Measurements from ENCODE around the gene INMT. TPM values are rescaled to one million over a fixed set of nuclear protein-coding genes. Genes with fewer than 3 reads are reported as not detected.

INMT gene
- total RNA-seq (2014; rRNA removed; shearing (Covaris generic)) (0.13 TPM in 1 of 2 replicates, not detected in the other), polyA plus RNA-seq (2016; fragmentation: Nextera tagmentation; extraction: Ambion mirVana) (0.09 TPM in 2 replicates)

DNA sequence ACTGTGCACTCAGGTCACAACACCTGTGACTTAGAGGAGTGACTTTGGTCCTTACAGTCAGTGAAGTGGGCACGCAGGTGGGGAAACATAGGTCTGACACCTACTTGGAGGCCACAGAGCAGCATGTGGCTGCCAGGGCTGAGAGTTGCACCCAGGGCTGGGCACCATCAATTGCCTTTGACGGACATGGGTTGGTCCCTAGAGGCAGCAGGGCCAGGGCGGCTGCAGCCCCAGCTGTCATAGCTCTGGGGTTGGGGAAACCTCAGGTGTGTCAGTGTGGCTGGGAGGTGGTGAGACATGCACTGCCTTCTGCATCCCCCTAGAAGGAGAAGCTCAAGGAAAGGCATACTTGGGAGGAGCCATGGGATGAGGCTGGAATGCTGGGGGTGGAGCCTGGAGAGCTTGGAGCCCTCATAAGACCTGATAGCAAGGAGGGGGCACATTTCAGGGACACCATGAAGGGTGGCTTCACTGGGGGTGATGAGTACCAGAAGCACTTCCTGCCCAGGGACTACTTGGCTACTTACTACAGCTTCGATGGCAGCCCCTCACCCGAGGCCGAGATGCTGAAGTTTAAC lies at the start of gene INMT:
Gene INMT, plus strand, starts transcription at position 440 of the 578 bp plus-strand sequence. Its CDS starts 16 bp downstream, at position 456.
- H3K4me3 ChIP-seq: peak within 1 kb of the TSS; percentile 11; the same call in 1 of the 2 replicates
- WGBS, 2 experiments (ENCODE audit: low coverage in 1 of 2, low lambda C conversion rate in 2 of 2, missing lambda C conversion rate in 2 of 2): 36 to 46% methylated on average over 6 of the region's 6 CpGs
- no peaks in the 10 kb centered on the region for H4K20me1 ChIP-seq (ENCODE audit: insufficient read depth)
- peak within 1 kb of the TSS; percentile 50 for H3K9ac ChIP-seq
- DNase-seq: peak; percentile 19
- no peaks in the 10 kb centered on the region for H3K79me2 ChIP-seq (ENCODE audit: insufficient read depth)
- peak within 1 kb of the TSS; percentile 64 for H3K27ac ChIP-seq
- H3K4me2 ChIP-seq (ENCODE audit: unreplicated experiment): peak within 1 kb of the TSS; percentile 42
- H3K4me1 ChIP-seq (ENCODE audit: insufficient read depth): peaks cover 26% of the 10 kb centered on the region
- H3K27me3 ChIP-seq (replicated peaks; ENCODE audit: insufficient read depth): no peaks in the 10 kb centered on the region
- H2AFZ ChIP-seq: peak within 1 kb of the TSS; percentile 82
- in situ Hi-C loops (cut with MboI): no loop called here
- H3K9me2 ChIP-seq (ENCODE audit: insufficient read depth): no peaks in the 10 kb centered on the region
- TF ChIP-seq EZH2phosphoT487 (IDR thresholded peaks at IDR 0.05; ENCODE audit: insufficient read depth, low read depth) (no peak), EZH2 (IDR thresholded peaks at IDR 0.05; ENCODE audit: insufficient read depth, poor library complexity, severe bottlenecking) (no peak)
- no peaks in the 10 kb centered on the region for H3K9me3 ChIP-seq (ENCODE audit: low read depth)
- H3K36me3 ChIP-seq (ENCODE audit: low read depth): no peaks in the 10 kb centered on the region
- peaks cover 15% of the 10 kb centered on the region; the same call in 1 of the 2 replicates for H3F3A ChIP-seq (ENCODE audit: insufficient read depth)

DNA sequence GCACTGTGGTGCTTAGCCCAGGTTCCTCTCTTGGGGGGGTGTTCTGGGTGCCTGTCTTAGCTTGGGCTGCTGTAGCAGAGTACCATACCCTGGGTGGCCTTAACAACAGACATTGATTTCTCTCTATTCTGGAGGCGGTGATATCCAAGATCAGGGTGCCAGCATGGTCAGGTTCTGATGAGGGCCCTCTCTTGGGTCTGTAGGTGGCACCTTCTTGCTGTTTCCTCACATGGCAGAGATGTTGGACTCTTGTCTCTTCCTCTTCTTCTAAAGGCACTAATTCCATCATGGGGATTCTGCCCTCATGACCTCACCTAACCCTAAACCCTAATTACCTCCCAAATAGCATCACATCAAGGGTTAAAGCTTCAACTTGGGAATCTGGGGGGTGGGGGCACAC lies 49.7 kb upstream of the INMT start:
- no peak overlapping the region for H3K4me2 ChIP-seq (ENCODE audit: unreplicated experiment)
- WGBS, 2 experiments (ENCODE audit: low coverage in 1 of 2, low lambda C conversion rate in 2 of 2, missing lambda C conversion rate in 2 of 2): 73% methylated on average over 1 of the region's 1 CpG
- peaks cover 40% of the 10 kb centered on the region for H3K27me3 ChIP-seq (replicated peaks; ENCODE audit: insufficient read depth)
- DNase-seq: no peak
- H3K9me3 ChIP-seq (ENCODE audit: low read depth): no peaks in the 10 kb centered on the region
- TF ChIP-seq EZH2 (IDR thresholded peaks at IDR 0.05; ENCODE audit: insufficient read depth, poor library complexity, severe bottlenecking) (no peak), EZH2phosphoT487 (IDR thresholded peaks at IDR 0.05; ENCODE audit: insufficient read depth, low read depth) (no peak)
- H3K4me1 ChIP-seq (ENCODE audit: insufficient read depth): no peaks in the 10 kb centered on the region
- no peaks in the 10 kb centered on the region for H3F3A ChIP-seq (ENCODE audit: insufficient read depth)
- no peaks in the 10 kb centered on the region for H3K79me2 ChIP-seq (ENCODE audit: insufficient read depth)
- H4K20me1 ChIP-seq (ENCODE audit: insufficient read depth): no peaks in the 10 kb centered on the region
- H3K9me2 ChIP-seq (ENCODE audit: insufficient read depth): no peaks in the 10 kb centered on the region
- H2AFZ ChIP-seq: no peak overlapping the region
- in situ Hi-C loops (cut with MboI): no loop called here
- H3K27ac ChIP-seq: no peak overlapping the region
- no peak overlapping the region for H3K9ac ChIP-seq
- no peak overlapping the region for H3K4me3 ChIP-seq
- no peaks in the 10 kb centered on the region for H3K36me3 ChIP-seq (ENCODE audit: low read depth)

DNA sequence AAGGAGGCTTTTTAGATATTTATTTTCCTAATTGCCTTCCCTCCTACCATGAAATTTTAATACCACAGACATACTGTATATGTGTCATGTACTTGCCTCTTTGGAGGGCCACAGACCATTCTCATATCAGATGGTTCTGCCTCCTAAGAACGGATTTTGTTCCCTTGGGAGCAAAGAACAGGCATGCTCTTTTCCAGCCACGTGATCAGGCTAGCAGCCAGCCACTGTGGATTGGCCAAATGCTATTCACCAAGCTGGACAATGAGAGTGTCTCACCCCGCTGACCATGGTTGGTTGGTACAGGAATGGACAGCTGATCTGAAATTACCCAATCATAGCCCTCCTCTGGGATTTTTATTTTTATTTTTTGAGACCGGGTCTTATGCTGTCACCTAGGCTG lies 48.2 kb upstream of the INMT start:
- Histone ChIP-seq H3K9ac (no peak overlapping the region), H3K4me2 (ENCODE audit: unreplicated experiment) (no peak overlapping the region), H3K9me2 (ENCODE audit: insufficient read depth) (no peaks in the 10 kb centered on the region), H4K20me1 (ENCODE audit: insufficient read depth) (no peaks in the 10 kb centered on the region), H3K79me2 (ENCODE audit: insufficient read depth) (no peaks in the 10 kb centered on the region), H3K9me3 (ENCODE audit: low read depth) (no peaks in the 10 kb centered on the region), H2AFZ (no peak overlapping the region), H3K4me1 (ENCODE audit: insufficient read depth) (0 out of 2 replicates have a peak, but pooled peaks cover 3% of the 10 kb centered on the region), H3K4me3 (no peak overlapping the region), H3F3A (ENCODE audit: insufficient read depth) (no peaks in the 10 kb centered on the region), H3K36me3 (ENCODE audit: low read depth) (no peaks in the 10 kb centered on the region), H3K27ac (no peak overlapping the region), H3K27me3 (replicated peaks; ENCODE audit: insufficient read depth) (peaks cover 29% of the 10 kb centered on the region)
- in situ Hi-C loops (cut with MboI): no loop called here
- WGBS, 2 experiments (ENCODE audit: low coverage in 1 of 2, low lambda C conversion rate in 2 of 2, missing lambda C conversion rate in 2 of 2): 51 to 52% methylated on average over 4 of the region's 4 CpGs
- TF ChIP-seq EZH2phosphoT487 (IDR thresholded peaks at IDR 0.05; ENCODE audit: insufficient read depth, low read depth) (no peak), EZH2 (IDR thresholded peaks at IDR 0.05; ENCODE audit: insufficient read depth, poor library complexity, severe bottlenecking) (no peak)
- no peak for DNase-seq

DNA sequence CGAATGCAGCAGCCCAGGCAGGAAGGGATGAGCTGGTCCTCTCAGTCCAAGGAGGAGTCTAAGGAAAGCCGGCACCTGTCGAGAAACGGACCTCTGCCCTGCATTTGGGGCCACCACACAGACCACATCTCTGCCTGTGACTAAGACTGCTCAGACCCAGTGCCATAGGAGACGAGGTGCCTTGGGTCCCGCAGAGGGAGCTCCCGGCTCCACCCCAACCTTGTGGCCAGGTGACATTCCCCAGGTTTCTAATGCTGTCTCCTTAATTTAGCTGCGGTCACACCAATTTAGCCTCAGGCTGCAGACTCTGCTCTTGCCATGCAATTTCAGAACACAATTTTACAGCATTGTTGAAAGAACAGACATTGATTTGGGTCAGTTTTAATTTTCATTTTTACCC lies 46.9 kb upstream of the INMT start:
- no peaks in the 10 kb centered on the region for H3F3A ChIP-seq (ENCODE audit: insufficient read depth)
- no peak overlapping the region for H2AFZ ChIP-seq
- no peaks in the 10 kb centered on the region for H4K20me1 ChIP-seq (ENCODE audit: insufficient read depth)
- no peaks in the 10 kb centered on the region for H3K36me3 ChIP-seq (ENCODE audit: low read depth)
- TF ChIP-seq EZH2phosphoT487 (IDR thresholded peaks at IDR 0.05; ENCODE audit: insufficient read depth, low read depth): no peak
- H3K9me2 ChIP-seq (ENCODE audit: insufficient read depth): no peaks in the 10 kb centered on the region
- no peak for DNase-seq
- 0 out of 2 replicates have a peak, but pooled peaks cover 6% of the 10 kb centered on the region for H3K4me1 ChIP-seq (ENCODE audit: insufficient read depth)
- H3K4me2 ChIP-seq (ENCODE audit: unreplicated experiment): no peak overlapping the region
- no peak overlapping the region for H3K9ac ChIP-seq
- peaks cover 24% of the 10 kb centered on the region for H3K27me3 ChIP-seq (replicated peaks; ENCODE audit: insufficient read depth)
- 79 to 88% methylated on average over 8 of the region's 8 CpGs for WGBS, 2 experiments (ENCODE audit: low coverage in 1 of 2, low lambda C conversion rate in 2 of 2, missing lambda C conversion rate in 2 of 2)
- no peaks in the 10 kb centered on the region for H3K79me2 ChIP-seq (ENCODE audit: insufficient read depth)
- no peak overlapping the region for H3K27ac ChIP-seq
- in situ Hi-C loops (cut with MboI): no loop called here
- H3K4me3 ChIP-seq: no peak overlapping the region
- H3K9me3 ChIP-seq (ENCODE audit: low read depth): no peaks in the 10 kb centered on the region

Data from GM23248 (cell line).